Hepatic stellate cell (primary cell): ENCODE data around the gene MMP17.
"Not testable (repeated sequence)": the region's sequence is repeated elsewhere in the genome, so short reads cannot be mapped to it uniquely, and the experiment has no call there.

Experiments
- DNase-seq: peaks from one replicate; pipeline ENCODE4 v3.0.0; 2011; ENCODE audit warnings: low spot score

The MMP17 gene

DNA sequence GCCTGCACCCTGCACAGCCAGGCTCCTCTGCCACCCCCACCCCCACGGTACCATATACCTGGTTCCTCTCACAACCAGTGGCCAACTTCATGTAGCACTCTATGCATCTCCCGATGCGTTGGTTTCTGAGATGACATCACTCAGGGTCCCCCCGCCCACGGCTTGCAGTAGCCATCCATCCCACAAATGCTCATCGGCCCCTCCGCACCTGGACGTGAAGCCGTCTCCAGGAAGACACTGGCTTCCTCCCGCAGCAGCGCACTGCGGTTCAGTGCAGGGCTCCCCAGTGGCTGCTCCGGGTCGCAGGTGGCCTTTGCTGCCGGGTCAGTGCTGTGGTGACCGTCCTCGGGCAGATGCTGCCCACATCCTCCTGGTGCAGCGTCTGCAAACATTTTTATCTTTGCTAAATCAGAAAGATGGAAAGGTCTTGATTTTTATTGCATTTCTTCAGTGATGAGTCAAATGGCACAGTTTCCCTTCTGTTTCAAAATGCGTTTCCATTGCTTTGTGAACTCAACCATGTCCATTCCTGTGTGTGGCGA, 27.5 kb upstream of the MMP17 start:
- no peak for DNase-seq

DNA sequence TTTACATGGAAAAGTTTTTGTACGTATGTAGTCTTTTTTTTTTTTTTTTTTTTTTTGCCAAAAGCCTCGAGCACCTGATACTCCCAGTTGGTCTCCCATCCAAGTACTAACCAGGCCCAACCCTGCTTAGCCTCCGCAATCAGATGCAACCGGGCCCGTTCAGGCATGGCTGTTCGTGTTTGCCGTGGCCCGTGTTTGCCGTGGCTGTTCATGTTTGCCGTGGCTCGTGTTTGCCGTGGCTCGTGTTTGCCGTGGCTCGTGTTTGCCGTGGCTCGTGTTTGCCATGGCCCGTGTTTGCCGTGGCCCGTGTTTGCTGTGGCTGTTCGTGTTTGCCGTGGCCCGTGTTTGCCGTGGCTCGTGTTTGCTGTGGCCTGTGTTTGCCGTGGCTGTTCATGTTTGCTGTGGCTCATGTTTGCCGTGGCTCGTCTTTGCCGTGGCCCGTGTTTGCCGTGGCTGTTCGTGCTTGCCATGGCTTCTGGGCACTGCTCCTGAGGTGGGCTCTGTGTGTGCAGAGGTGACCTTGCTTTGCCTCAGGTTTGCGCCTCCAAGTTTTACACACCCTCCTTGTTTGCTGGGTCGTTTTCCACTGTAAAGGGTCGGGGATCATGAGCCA, 26.8 kb upstream of the MMP17 start:
- DNase-seq = no peak

DNA sequence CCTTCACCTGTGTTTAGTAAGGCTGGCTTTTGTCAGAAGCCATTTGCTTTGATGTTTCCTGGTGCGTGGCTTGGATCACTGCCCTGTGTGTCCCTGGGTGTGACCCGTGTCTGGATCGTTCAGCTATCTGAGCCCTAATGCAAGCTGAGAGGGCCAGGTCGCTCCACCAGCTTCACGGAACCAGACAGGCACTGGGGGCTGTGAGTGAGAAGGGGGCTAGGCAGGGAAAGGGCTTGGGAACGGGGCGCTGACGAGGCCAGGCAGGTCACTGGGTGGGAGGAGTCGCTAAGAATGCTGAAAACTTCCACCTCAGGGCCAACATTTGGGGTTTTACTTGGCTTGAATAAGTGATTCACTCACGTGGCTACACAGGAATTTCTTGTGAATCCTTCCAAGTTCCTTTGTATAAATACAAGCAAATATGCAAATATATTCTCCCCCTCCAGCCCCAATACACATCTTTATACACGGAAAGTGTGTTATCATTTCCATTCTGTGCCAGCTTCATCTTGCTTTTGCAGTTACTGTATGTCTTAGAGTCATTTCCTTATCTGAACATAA, 24.2 kb upstream of the MMP17 start:
- peak; percentile 50 for DNase-seq

DNA sequence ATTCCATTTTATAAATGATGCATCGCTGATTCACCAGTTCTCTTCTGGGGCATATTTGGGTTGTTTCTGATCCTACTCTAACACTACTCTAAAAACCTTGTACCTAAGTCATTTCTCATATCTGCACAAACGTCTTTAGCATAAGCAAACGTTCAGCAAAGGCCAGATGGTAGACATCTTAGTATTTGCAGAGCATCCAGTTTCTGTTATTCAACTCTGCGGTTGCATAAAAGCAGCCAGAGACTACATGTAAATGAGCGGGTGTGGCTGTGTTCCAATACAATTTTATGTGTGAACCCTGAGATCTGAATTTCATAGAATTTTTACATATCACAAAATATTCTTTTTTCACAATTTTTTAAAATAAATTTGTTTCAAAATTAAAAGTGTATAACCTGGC, 22.8 kb upstream of the MMP17 start:
- no peak for DNase-seq

DNA sequence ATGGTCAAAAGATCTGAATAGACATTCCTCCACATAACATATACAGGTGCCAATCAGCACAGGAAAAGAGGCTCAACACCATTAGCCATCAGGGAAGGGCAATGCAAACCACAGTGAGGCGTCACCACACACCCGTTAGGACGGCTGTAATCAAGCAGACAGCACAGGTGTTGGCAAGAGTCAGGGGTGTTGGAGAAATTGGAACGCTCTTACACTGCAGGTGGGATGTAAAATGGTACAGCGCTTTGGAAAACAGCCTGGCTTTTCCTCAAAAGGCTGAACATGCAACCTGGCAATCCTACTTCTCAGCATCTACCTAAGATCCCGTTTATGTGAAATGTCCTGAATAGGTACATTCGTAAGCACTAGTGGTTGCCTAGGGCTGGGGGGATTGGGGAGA, 21.5 kb upstream of the MMP17 start:
- no peak for DNase-seq

DNA sequence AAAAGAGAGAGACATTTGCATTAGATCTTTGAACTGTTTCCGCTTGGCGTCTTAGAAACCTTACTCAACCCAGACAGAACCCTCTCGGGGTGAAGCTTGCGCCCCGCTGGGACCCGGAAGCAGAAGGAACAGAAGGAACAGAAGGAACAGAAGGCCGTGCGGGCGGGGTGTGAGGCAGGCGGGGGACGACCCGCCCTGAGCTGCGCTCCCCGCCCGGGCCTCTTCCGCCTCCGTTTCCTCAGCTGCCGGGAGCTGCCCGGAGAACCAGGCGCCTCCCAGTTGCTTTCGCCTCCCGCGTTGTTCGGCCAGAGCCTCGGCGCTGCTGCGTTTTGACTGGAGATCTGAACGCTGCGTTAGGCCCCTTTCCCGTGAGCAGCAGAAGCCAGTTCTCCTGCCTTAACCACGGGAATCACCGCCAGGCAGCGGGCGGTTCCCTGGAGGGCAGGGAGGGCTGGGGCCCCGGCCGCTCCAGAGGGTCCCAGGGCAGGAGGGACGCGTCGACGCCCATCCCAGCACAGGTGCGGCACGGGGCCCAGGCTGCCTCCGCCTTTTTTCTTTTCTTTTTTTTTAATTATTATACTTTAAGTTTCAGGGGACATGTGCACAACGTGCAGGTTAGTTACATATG, 19.3 kb upstream of the MMP17 start:
- DNase-seq = peak; percentile 57

DNA sequence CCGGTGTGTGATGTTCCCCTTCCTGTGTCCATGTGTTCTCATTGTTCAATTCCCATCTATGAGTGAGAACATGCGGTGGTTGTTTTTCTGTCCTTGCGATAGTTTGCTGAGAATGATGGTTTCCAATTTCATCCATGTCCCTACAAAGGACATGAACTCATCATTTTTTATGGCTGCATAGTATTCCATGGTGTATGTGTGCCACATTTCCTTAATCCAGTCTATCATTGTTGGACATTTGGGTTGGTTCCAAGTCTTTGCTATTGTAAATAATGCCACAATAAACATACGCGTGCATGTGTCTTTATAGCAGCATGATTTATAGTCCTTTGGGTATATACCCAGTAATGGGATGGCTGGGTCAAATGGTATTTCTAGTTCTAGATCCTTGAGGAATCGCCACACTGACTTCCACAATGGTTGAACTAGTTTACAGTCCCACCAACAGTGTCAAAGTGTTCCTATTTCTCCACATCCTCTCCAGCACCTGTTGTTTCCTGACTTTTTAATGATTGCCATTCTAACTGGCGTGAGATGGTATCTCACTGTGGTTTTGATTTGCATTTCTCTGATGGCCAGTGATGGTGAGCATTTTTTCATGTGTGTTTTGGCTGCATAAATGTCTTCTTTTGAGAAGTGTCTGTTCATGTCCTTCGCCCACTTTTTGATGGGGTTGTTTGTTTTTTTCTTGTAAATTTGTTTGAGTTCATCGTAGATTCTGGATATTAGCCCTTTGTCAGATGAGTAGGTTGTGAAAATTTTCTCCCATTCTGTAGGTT, 18.5 kb upstream of the MMP17 start:
- not testable (repeated sequence) for DNase-seq

DNA sequence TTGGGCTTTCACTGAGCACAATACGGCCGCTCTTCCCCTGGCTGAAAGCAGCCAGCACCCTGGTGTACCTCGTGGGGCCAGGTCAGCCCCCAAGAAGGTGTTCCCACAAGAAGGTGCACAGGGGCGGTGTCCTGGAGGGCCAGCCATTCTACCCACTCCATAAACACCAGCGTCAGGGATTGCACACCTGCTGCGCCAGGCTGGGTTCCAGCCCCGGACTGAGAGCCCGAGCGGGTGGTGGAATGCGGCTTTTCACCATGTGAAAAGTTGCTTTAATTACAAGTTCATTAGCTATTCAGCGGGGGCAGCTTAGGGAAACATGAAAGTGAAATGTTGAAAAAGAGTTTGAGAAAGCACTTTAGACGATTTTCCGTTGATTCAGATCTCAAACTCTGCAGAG, 17.5 kb upstream of the MMP17 start:
- DNase-seq = no peak

DNA sequence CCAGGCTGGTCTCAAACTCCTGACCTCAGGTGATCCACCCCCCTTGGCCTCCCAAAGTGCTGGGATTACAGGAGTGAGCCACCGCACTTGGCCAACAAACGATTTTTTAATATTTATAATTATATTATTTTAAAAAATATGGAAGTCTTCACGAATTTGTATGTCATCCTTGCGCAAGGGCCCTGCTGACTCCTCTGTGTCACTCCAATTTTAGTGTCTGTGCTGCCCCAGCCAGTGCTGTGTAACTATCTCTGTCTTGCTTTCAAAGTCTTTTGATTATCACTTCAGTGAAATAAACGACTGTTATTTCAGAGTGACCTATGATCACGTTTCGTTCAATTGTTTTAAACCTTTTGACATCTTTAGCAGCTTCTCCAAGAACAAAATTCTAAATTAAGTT, 13.1 kb upstream of the MMP17 start:
- DNase-seq = no peak

DNA sequence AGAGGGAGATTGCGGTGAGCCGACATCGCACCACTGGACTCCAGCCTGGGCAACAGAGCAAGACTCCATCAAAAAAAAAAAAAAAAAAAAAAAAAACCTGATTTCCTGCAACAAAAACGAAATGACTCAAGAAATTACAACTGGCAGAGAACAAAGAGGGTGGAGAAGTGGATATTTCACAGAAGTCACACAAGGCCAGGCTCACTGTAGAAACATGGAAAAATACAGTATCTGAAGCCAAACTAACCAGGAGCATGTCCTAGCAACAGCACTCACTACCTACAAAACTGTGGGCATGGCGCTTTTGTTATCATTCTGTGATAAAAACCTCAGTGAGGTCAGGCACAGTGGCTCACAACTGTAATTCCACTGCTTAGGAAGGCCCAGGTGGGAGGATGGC, 11.7 kb upstream of the MMP17 start:
- DNase-seq = no peak

DNA sequence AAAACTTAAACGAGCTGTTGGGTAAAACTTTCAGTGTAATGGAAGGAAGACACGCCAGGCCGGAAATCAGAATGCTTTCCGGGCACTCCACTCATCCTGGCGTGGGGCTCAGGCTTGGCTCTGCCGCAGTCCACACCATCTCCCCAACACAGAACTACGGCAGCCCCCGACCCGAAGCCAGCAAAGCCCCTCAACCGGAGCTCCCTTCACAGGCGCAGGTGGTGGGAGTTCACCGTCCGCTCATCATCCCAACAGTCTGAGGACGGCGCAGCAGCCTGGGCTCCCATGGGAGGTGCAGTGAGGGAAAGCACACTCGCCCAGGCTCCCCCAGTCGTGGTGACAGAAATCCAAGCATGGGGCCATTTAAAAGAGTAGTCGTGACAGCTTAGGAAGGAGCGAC, 11.0 kb upstream of the MMP17 start:
- DNase-seq = no peak

DNA sequence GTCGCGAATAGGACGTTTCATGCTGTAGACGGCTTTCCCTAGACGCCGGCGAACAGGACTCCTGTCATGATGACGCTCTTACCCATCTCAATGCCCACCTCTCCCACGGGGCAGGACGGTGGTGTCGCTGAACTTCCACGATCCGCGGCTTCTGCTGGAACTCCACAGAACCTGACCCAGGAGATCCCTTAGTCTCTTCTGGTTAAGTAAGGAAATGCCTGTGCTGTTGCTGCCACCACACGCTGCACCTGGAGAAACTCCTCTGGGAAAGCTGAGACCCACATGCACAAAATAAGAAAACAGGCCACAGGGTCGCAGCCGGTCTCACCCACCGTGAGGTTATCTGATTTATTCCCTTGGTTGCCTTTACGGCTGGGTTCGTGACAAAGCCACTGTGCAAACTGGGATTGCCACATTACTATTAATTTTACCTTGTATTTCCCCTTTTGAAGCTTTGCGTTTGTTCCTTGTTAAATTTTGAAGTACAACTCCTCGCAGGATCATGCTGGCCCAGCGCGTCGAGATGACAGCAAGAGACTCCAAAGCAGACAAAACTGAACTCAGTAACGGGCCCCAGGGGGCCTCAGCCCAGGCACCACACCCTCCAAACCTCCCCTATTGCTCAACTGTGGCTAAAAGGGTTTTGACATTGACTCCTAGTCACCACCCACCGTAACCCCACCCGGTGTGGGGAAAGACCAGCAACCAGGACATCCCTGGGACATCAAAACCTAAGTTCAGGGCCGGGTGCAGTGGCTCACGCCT, 9.2 kb upstream of the MMP17 start:
- no peak for DNase-seq

DNA sequence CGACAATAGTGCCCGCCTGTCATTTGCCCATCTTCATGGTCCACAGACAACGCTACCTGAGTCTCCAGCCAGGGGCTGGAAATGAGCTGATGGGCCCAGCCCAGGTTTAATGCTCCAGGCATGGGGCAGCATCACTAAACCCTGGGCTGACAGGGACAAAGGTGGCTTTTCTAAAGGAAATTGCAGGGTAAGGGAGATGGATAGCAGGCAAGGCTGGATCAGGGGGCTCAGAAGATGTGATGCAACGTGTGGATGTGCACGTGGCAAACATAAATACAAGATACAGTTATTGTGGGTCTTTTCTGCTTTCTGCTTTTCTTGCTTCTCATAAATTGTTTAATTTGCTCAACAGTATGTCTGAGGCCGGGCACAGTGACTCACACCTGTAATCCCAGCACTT, 3.7 kb upstream of the MMP17 start:
- DNase-seq = no peak

DNA sequence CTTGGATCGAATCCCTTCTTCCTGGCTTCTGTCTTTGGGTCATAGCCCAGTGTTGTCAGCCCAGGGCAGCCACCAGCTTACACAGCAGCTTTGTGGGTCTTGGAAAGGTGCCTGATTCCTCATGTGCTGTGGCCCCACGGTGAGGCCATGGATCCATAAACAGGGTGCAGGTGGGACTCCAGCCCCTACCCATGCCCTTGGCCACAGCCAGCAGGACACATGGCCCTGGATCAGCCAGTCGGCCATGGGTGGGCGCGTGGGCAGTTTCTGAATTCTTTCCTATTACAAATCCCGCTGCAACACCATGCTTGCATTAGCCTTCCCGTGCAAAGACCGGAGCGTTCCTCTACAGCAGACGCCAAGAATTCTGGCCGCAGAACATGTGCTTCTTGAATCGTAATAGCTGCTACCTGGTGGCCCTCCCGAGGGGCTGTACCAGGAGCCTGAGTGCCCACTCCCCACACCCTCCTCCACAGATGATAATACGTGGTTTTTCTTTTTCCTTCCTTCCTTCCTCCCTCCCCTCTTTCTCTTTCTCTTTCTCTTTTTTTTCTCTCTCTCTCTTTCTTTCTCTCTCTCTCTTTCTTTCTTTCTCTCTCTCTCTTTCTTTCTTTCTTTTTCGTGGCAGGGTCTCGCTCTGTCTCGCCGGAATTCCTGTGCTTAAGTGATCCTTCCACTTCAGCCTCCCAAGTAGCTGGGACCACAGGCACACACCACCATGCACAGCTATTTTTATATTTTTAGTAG, 2.9 kb upstream of the MMP17 start:
- DNase-seq = peak; percentile 76

DNA sequence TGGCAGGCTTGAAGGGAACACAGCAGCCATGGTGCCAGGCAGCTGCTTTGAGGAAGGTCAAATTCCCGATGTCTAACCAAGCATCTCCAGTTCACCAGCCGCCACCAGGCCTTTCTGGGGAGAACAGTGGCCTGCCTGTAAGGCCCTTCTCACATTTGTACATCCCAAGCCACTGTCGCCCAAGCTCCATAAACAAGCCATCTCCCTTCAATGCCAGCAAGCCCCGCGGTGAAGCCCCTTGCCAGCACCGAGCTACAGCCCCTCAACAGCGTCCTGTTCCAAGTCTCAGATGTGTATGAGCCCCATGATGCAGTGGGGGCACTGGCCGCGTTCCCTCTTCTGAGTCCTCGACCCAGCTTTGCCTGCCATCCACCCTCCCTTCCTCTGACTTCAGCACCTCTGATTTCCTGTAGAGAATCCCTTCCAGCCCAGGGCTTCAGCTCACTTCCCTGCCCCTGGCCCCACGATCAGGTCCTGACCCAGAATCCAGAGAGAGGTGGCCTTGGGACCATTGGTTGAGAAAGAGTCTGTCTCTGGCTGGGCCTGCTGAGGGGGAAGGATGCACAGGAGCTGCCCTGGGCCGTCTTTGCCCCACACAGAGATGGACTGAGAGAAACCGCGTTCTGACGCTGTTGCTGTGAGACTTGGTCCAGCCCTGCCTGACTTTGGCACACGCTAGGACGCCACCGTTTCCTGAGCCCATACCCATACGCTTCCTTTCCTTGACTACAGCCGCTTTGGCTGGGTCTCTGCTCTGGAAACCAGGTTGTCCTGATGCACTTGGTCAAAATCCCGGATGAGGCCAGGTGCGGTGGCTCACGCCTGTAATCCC, 1.9 kb upstream of the MMP17 start:
- DNase-seq = no peak

DNA sequence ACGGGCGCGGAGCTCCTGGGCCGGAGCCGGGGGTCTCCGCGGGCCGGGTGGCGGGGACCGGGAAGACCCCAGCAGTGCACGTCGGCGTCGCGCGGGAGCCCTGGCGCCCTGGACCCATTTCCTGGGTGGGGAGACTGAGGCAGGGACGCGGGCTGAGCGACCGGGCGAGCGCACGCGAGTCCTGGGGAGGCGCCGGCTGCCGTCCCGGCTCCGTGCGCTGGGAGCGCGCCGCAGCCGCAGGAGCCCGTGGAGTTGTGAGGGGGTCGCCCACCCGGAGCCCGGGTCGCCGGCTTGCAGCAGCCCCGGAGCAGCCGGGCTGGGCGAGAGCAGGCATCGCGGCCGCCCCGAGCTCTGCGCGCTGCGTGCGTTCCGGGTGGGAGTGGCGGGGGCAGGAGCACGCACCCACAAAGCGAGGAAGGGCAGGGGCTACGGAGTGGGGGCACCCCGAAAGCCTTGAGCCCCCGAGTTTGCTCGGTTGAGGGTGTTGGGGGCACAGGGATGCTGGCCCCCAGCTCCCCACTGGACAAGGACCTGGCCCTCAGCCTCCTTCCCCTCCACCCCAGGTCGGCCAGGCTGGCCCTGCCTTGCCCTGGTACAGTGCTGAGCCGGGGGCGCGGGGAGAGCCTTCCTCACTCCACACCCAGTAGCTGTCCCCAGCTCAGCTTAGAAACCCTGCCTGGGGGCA, 620 bp downstream of the MMP17 start:
- peak; percentile 50 for DNase-seq

DNA sequence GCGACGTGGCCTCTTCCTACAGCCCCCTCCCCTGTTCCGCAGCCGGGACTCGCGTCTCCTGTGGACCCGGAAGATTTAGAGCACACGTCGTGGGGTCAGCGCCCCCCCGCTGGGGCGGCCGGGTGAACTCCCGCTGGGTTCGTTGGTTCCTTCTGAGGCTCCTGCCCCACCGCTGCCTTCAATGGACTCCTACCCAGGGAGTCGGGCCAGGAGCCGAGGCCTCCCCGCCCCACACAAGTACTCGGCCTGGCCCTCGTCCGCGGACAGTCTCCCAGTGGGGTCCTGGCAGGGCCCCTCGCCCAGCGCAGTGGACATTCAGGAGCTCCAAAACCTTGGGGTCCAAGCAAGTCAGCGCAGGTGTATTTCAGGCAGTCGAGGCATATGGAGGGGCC, 1.2 kb downstream of the MMP17 start:
- peak; percentile 47 for DNase-seq

DNA sequence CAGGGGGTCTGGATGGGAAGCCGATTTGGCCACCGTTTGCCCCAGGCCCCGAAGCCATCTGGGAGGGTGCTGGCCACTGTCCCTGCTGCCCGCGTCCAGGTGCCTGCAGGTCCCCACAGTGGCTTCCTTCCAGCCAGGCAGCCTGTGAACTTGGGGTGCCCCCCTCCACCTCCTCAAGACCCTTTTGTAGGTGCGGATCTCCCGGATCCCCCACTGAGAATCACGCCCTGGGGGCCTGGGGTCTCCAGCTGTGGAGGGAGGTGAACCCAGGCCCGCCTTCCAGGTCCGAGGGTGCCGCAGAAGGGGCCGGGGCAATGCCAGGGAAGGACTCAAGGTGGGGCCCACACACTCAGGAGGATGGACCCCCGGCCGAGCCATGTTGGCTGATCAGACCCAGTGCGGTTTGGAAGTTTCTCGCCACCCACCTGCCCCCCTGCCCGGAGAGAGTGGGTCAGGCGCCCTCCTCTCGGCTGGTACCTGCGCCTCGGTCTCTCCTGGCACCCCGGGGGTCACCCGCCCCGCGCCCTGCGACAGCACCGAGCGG, 1.7 kb downstream of the MMP17 start:
- DNase-seq = no peak

DNA sequence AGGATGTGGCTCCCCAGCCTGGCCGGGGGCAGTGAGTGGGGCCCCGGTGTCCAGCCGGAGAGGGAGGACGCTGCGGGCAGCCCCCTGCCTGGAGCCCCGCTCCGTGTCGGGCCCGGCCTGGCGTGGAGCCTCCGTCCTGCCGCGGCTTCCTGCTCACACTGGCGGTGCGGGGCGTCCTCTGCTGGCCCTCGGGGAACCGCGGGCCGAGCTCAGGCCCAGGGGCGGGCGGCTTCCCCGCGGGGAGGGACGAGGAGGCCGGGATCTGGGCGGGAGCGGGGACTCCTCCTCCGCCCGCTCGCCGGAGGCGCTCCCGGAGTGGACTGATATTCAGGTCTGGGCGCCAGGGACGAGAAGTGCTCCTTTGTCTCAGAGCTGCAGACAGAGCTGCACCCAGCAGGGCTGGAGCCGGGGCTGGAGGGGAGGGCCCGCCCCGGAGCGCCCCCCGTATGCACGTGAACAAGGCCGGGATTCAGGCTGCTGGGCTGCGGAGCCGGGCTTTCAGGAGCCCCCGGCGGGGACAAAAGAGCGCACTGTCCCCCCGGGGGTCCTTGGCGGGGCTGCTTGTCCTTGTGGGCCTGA, 2.2 kb downstream of the MMP17 start:
- DNase-seq = peak; percentile 88
